ENCODE results near the gene KIF18B. TPM values are rescaled to one million over a fixed set of nuclear protein-coding genes. Genes with fewer than 3 reads are reported as not detected.
A peak's percentile ranks its signal among the peaks of the same experiment; 100 is the strongest.

Gene KIF18B
- total and polyA plus RNA-seq, 5 donors: 0.08 to 1.4 (median 1.1) TPM

- DNase-seq: no peak
- no peaks in the 10 kb centered on the region for H3K4me1 ChIP-seq (ENCODE audit: control insufficient read depth, insufficient read depth, low read length)
Measured at GRCh38 chr17:44901411-44901921, 46.1 kb downstream of the KIF18B start.

GRCh38 chr17:44900894-44901293, 46.7 kb downstream of the KIF18B start:
- H3K9me3 ChIP-seq (ENCODE audit: control insufficient read depth, low read length): no peaks in the 10 kb centered on the region
- no peak overlapping the region for H3K27ac ChIP-seq (ENCODE audit: low read length)
- H3K4me3 ChIP-seq (ENCODE audit: low read length): no peak overlapping the region
- no peaks in the 10 kb centered on the region for H3K4me1 ChIP-seq (ENCODE audit: control insufficient read depth, insufficient read depth, low read length)
- no peak for ATAC-seq
- intact Hi-C loops (cut with DNase I): no loop called here
- no peaks in the 10 kb centered on the region for H3K27me3 ChIP-seq (ENCODE audit: control insufficient read depth, insufficient read depth)
- 15% methylated on average over 3 of the region's 3 CpGs for WGBS
- DNase-seq: peak in 1 of 3 donors; percentile 17

More at GRCh38 chr17:44901411-44901921, 46.1 kb downstream of the KIF18B start:
- no peak overlapping the region for H3K27ac ChIP-seq (ENCODE audit: low read length)
- 78% methylated on average over 4 of the region's 4 CpGs for WGBS
- no peaks in the 10 kb centered on the region for H3K27me3 ChIP-seq (ENCODE audit: control insufficient read depth, insufficient read depth)
- H3K4me3 ChIP-seq (ENCODE audit: low read length): no peak overlapping the region
- intact Hi-C loops (cut with DNase I): no loop called here
- H3K9me3 ChIP-seq (ENCODE audit: control insufficient read depth, low read length): no peaks in the 10 kb centered on the region
- ATAC-seq: no peak

- under 1% methylated on average over 54 of the region's 54 CpGs for WGBS
- peak within 1 kb of the TSS; percentile 90 for H3K27ac ChIP-seq (ENCODE audit: low read length)
- peak; percentile 94 to 95 for ATAC-seq
Measured at GRCh38 chr17:44899074-44899782, 48.3 kb downstream of the KIF18B start, which contains the start of gene EFTUD2. Gene EFTUD2 (minus strand): TSS chr17:44899445. CDS start chr17:44894521, 4,924 bp downstream.

GRCh38 chr17:44898768-44899073, 48.9 kb downstream of the KIF18B start:
- intact Hi-C loops (cut with DNase I): no loop called here
- Histone ChIP-seq H3K27ac (ENCODE audit: low read length) (peak overlapping the region; percentile 90), H3K9me3 (ENCODE audit: control insufficient read depth, low read length) (no peaks in the 10 kb centered on the region), H3K27me3 (ENCODE audit: control insufficient read depth, insufficient read depth) (no peaks in the 10 kb centered on the region), H3K4me1 (ENCODE audit: control insufficient read depth, insufficient read depth, low read length) (no peaks in the 10 kb centered on the region), H3K4me3 (ENCODE audit: low read length) (peak overlapping the region; percentile 74)
- WGBS: under 1% methylated on average over 7 of the region's 7 CpGs
- no peak for ATAC-seq
- DNase-seq: no peak

More at GRCh38 chr17:44899074-44899782, 48.3 kb downstream of the KIF18B start, which contains the start of gene EFTUD2:
- Histone ChIP-seq H3K27me3 (ENCODE audit: control insufficient read depth, insufficient read depth) (no peaks in the 10 kb centered on the region), H3K9me3 (ENCODE audit: control insufficient read depth, low read length) (no peaks in the 10 kb centered on the region), H3K4me1 (ENCODE audit: control insufficient read depth, insufficient read depth, low read length) (no peaks in the 10 kb centered on the region), H3K4me3 (ENCODE audit: low read length) (peak within 1 kb of the TSS; percentile 74)
- intact Hi-C loops (cut with DNase I): no loop called here
- DNase-seq: peak; percentile 93 to 98 (median 97)

GRCh38 chr17:44894642-44895041, 52.9 kb downstream of the KIF18B start:
- DNase-seq (no peak), ATAC-seq (no peak)
- WGBS: 95% methylated on average over 4 of the region's 4 CpGs
- no peak overlapping the region for H3K27ac ChIP-seq (ENCODE audit: low read length)
- no peaks in the 10 kb centered on the region for H3K27me3 ChIP-seq (ENCODE audit: control insufficient read depth, insufficient read depth)
- intact Hi-C loops (cut with DNase I): loop anchor here in 1 of 4 donors (5.0 kb wide), 1 partner anchor 52 kb away; no protein-coding TSS in a partner anchor
- H3K4me1 ChIP-seq (ENCODE audit: control insufficient read depth, insufficient read depth, low read length): no peaks in the 10 kb centered on the region
- no peak overlapping the region for H3K4me3 ChIP-seq (ENCODE audit: low read length)
- H3K9me3 ChIP-seq (ENCODE audit: control insufficient read depth, low read length): no peaks in the 10 kb centered on the region

GRCh38 chr17:44892250-44892649, 55.3 kb downstream of the KIF18B start:
- H3K27me3 ChIP-seq (ENCODE audit: control insufficient read depth, insufficient read depth): no peaks in the 10 kb centered on the region
- intact Hi-C loops (cut with DNase I): loop anchor here in 1 of 4 donors (5.0 kb wide), 1 partner anchor 50 kb away; no protein-coding TSS in a partner anchor
- no peaks in the 10 kb centered on the region for H3K9me3 ChIP-seq (ENCODE audit: control insufficient read depth, low read length)
- ATAC-seq (no peak), DNase-seq (no peak)
- H3K4me3 ChIP-seq (ENCODE audit: low read length): no peak overlapping the region
- H3K27ac ChIP-seq (ENCODE audit: low read length): no peak overlapping the region
- H3K4me1 ChIP-seq (ENCODE audit: control insufficient read depth, insufficient read depth, low read length): peaks cover 3% of the 10 kb centered on the region

GRCh38 chr17:44889003-44889402, 58.6 kb downstream of the KIF18B start:
- DNase-seq (no peak), ATAC-seq (peak in 1 of 2 donors; percentile 45)
- Histone ChIP-seq H3K4me1 (ENCODE audit: control insufficient read depth, insufficient read depth, low read length) (peaks cover 3% of the 10 kb centered on the region), H3K9me3 (ENCODE audit: control insufficient read depth, low read length) (no peaks in the 10 kb centered on the region), H3K27ac (ENCODE audit: low read length) (no peak overlapping the region), H3K27me3 (ENCODE audit: control insufficient read depth, insufficient read depth) (no peaks in the 10 kb centered on the region), H3K4me3 (ENCODE audit: low read length) (no peak overlapping the region)
- 65% methylated on average over 7 of the region's 7 CpGs for WGBS
- intact Hi-C loops (cut with DNase I): no loop called here

GRCh38 chr17:44887971-44888954, 59.3 kb downstream of the KIF18B start:
- H3K27ac ChIP-seq (ENCODE audit: low read length): no peak overlapping the region
- H3K9me3 ChIP-seq (ENCODE audit: control insufficient read depth, low read length): no peaks in the 10 kb centered on the region
- peaks cover 3% of the 10 kb centered on the region for H3K4me1 ChIP-seq (ENCODE audit: control insufficient read depth, insufficient read depth, low read length)
- WGBS: 76% methylated on average over 10 of the region's 10 CpGs
- H3K4me3 ChIP-seq (ENCODE audit: low read length): no peak overlapping the region
- no peak for DNase-seq
- intact Hi-C loops (cut with DNase I): no loop called here
- no peaks in the 10 kb centered on the region for H3K27me3 ChIP-seq (ENCODE audit: control insufficient read depth, insufficient read depth)
- ATAC-seq: no peak

GRCh38 chr17:44887016-44887415, 60.6 kb downstream of the KIF18B start:
- WGBS: 91% methylated on average over 1 of the region's 1 CpG
- ATAC-seq: no peak
- no peak overlapping the region for H3K4me3 ChIP-seq (ENCODE audit: low read length)
- peaks cover 3% of the 10 kb centered on the region for H3K4me1 ChIP-seq (ENCODE audit: control insufficient read depth, insufficient read depth, low read length)
- no peaks in the 10 kb centered on the region for H3K9me3 ChIP-seq (ENCODE audit: control insufficient read depth, low read length)
- H3K27ac ChIP-seq (ENCODE audit: low read length): no peak overlapping the region
- no peaks in the 10 kb centered on the region for H3K27me3 ChIP-seq (ENCODE audit: control insufficient read depth, insufficient read depth)
- DNase-seq: no peak
- intact Hi-C loops (cut with DNase I): no loop called here

GRCh38 chr17:44884941-44885340, 62.6 kb downstream of the KIF18B start:
- ATAC-seq: no peak
- no peak overlapping the region for H3K27ac ChIP-seq (ENCODE audit: low read length)
- no peaks in the 10 kb centered on the region for H3K27me3 ChIP-seq (ENCODE audit: control insufficient read depth, insufficient read depth)
- H3K4me1 ChIP-seq (ENCODE audit: control insufficient read depth, insufficient read depth, low read length): peaks cover 3% of the 10 kb centered on the region
- no peaks in the 10 kb centered on the region for H3K9me3 ChIP-seq (ENCODE audit: control insufficient read depth, low read length)
- intact Hi-C loops (cut with DNase I): no loop called here
- no peak overlapping the region for H3K4me3 ChIP-seq (ENCODE audit: low read length)
- no peak for DNase-seq
- WGBS: 87% methylated on average over 2 of the region's 2 CpGs

GRCh38 chr17:44881145-44881544, 66.4 kb downstream of the KIF18B start:
- Histone ChIP-seq H3K9me3 (ENCODE audit: control insufficient read depth, low read length) (no peaks in the 10 kb centered on the region), H3K27ac (ENCODE audit: low read length) (no peak overlapping the region), H3K4me3 (ENCODE audit: low read length) (no peak overlapping the region), H3K27me3 (ENCODE audit: control insufficient read depth, insufficient read depth) (no peaks in the 10 kb centered on the region), H3K4me1 (ENCODE audit: control insufficient read depth, insufficient read depth, low read length) (no peaks in the 10 kb centered on the region)
- DNase-seq: no peak
- no peak for ATAC-seq
- intact Hi-C loops (cut with DNase I): no loop called here
- 76% methylated on average over 4 of the region's 4 CpGs for WGBS

All from right cardiac atrium (tissue), 5 donors.